GM19193 (cell line): ENCODE measurements around the gene SNX5.

ENCODE experiments used
- POLR2A ChIP-seq: IDR thresholded peaks from 4 replicates; pipeline ENCODE4 v1.6.1; 2011; ENCODE audit not compliant: insufficient read depth, insufficient read length; ENCODE audit errors: extremely low read depth

The SNX5 gene

DNA sequence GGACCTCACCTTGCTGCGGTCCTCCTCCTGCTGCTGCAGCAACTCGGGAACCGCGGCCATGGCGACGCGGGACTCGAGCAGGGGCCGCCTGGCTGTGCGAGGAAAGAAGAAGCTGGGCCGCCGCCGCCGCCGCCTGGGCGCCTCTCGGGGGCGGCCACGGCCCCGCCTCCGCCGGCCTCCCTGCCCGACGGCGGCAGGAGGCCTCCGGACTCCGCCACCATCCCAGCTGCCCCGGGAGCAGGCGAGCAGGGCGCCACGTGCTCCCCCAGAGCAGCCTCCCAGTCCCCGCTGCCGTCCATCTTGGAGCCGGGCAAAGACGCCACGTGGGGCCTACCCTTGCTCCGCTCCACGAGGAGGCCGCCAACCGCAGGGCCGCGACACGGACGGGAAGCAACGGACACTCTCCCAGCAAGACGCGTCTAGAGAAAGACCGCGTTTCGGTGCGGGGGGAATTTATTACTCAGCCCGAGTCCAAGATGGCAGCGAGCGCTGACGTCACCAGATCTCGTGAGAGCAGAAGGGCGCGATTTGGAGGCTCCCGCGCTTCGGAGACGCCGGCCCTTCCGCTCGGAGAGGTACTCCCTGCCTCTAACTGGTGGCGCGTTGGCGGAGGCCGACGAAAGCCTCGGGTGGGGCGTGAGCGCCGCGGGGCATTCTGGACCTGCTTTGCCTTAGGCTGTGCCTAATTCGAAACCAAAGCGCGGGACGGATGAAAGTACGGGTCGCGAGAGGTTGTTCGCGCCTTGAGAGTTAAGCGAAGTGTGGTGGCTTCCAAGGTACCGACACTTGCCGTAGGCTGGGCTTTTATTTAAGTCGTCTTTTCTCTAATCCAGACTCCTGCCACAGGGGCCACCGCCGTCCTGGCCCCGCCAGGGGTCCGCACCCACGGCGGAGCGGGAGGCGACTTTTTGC lies at the start of gene SNX5, which contains the start of gene MGME1:
TSS of gene SNX5 (minus strand) at position 429 of the 912 bp plus-strand sequence. CDS start at position 60, 369 bp downstream.
TSS of gene MGME1 (plus strand) at position 653 of the 912 bp plus-strand sequence. CDS start 842 bp downstream, outside the sequence.
- peak; percentile 98 for TF ChIP-seq POLR2A

DNA sequence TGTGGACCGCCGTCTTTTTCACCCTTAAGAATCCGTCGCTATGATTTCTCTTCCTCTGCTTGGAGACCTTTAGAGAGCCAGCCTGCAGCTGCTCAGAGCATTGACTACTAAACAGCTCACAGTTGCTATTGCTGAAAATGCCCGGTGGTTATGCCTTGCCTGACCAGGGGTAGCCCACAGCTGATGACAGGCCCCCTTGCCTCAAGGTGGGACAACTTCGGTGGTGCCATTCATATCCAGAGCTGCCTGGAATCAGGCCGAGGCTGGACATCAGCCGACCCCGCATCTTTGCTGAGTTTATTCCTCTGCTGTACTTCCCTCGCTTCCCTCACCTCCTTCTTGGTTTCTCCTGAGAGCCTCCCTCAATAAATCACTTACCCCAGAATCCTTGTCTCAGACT lies 49.5 kb upstream of the SNX5 start:
- TF ChIP-seq POLR2A, result no peak

DNA sequence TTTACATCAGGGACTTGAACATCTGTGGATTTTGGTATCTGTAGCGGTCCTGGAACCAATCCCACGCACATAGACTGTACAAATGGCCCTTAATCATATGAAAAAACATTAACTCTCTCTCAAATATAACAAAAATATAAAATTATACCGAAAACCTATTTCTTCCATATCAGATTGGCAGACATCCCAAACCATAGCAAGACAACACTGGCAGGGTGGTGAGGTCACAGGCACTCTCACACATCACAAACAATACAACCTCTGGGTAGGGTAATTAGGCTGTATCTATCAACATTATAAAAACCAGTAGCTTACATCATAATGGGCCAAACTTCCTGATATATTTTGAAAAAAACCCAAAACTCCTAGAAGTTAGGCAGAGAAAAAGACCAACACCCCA lies 48.2 kb upstream of the SNX5 start:
- TF ChIP-seq POLR2A, result no peak

DNA sequence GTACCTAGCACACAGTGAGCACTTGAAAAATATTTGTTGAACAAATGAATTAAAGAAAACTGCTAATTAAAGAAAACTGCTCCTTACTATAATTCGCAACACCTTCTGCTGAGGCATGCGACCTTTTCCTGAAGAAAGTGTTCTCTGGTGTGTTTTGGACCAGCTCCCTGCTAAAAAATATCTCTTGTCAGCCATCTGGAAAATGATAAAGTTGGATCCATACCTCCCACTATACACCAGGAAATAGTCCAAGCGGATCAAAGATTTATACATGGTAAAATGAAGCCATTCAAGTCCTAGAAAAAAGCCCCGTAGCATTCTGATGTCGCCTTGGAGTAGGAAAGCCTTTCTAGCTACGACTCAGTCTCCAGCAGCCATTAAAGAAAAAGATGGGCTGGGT lies 45.8 kb upstream of the SNX5 start:
- no peak for TF ChIP-seq POLR2A

DNA sequence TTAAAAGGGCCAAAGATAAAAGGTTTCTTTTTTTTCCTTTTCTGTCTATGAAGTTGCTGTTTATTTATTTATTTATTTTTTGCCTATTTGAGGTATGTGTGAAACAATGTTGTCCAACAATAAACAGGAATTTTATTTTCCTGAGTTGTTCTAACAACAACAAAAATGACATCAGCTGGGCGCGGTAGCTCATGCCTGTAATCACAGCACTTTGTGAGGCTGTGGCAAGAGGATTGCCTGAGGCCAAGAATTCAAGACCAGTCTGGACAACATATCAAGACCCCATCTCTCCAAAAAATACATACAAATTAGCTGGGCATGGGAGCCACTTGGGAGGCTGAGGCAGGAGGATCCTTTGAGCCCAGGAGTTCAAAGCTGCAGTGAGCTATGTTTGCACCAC lies 44.3 kb upstream of the SNX5 start:
- TF ChIP-seq POLR2A, result no peak

DNA sequence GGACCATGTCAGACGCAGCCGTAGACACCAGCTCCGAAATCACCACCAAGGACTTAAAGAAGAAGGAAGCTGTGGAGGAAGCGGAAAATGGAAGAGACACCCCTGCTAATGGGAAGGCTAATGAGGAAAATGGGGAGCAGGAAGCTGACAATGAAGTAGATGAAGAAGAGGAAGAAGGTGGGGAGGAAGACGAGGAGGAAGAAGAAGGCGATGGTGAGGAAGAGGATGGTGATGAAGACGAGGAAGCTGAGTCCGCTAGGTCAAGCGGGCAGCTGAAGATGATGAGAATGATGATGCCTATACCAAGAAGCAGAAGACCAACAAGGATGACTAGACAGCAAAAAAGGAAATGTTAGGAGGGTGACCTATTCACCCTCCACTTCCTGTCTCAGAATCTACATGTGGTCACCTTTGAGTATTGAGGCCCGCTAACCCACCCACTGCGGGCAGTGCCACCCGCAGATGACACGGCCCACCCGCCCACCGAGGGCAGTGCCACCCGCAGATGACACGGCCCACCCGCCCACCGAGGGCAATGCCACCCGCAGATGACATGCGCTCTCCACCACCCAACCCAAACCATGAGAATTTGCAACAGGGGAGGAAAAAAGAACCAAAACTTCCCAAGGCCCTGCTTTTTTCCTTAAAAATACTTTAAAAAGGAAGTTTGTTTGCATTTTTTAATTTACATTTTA lies 43.5 kb upstream of the SNX5 start:
- TF ChIP-seq POLR2A, result no peak

DNA sequence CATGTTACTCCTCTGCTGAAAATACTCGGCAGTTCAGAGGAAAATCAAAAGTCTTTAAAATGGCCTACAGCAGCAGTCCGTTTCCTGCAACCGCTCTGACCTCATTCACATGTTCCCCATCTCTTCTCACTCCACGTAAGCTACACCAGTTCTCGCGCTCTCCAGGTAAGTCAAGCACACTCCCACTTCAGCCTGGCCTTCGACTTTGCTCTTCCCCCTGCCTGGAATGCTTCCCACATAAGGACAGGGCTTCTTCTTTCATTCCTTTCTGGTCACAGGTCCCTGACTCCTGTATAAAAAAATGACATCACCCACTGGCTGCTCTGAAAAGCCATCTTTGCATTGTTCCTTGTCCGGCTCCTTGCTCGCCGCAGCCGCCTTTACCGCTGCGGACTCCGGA lies 42.9 kb upstream of the SNX5 start:
- no peak for TF ChIP-seq POLR2A

DNA sequence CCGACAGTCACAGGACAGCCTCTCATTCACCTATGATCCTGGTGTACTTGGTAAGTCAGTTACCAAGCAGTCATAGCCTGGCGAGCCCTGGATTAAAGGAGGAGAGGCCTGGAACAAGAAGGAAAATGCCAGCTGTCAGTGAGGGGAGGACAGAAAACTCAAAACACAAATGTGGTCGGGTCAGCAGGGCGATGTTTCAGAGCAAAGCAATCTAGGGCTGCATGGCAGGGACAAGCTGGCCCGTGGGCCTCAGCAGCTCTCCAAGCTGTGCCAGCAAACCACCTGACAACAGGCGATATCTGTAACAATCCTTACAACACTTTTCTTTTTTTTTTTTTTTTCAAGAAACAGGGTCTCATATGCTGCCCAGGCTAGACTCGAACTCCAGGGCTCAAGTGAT lies 40.5 kb upstream of the SNX5 start:
- TF ChIP-seq POLR2A, result no peak

DNA sequence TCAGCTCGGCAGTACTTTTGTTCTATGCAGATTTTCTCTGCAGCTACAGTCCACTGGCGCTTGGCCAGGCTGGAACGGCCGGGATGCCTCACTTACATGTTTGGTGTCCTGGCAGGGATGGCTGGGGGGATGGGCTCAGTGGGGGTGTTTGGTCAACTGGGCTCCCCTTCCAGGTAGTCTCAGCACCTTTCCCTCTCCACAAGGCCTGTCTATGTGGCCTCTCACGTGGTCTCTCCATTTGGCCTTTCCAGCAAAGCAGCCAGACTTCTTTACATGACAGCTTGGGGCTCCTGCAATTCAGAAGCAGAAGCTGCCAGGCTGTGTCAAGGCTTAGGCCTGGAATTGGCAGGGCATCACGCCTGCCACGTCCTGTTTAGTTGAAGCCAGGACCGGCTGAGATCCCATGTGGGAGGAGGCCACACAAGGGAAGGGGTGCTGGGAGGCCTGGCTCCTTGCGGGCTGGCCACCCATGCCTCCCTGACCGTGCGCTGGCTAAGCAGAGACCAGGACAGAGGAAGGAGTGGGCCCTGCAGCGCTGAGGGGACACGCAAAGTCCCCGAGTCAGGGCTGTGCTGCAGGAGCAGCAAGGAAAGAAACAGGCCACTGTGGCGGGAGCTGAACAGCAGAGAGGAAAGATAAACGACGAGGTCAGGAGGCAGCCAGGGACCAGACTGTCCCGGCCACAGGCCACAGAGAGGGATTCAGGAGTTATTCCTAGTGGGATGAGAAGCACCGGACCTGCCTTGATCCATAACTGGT lies 39.1 kb upstream of the SNX5 start:
- no peak for TF ChIP-seq POLR2A

DNA sequence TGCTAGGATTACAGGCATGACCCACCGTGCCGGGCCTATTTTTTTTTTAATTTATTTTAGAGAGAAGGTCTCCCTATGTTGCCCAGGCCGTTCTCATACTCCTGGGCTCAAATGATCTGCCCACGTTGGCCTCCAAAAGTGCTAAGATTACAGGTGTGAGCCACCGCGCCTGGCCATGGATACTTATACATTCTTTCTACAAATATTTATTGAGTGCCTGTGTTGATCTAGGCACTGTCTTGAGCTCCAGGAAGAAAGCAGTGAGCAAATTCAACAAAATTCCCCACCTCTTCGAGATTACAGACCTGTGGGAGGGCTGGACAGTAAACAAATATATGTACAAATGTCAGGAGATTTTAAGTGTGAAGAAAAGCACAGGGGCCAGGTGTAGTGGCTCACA lies 38.1 kb upstream of the SNX5 start:
- TF ChIP-seq POLR2A, result no peak

DNA sequence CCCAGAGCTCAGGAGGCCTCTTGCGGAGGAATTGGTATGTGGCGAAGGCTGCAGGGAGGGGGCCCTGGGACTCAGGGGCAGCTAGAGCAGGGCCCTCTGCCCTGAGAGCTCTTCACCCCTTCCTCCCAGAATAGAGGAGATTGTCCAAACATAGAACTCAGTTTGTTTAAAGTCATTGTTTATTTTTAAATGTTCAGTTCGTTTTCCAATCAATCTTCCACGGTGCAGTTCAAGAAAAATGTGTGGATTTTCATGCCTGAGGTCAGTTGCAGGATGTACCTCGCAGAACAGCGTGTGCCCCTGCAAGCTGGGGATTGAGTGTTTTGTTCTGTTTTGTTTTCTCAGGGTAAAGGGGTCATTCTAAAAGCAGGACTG lies 37.4 kb upstream of the SNX5 start:
- TF ChIP-seq POLR2A, result no peak

DNA sequence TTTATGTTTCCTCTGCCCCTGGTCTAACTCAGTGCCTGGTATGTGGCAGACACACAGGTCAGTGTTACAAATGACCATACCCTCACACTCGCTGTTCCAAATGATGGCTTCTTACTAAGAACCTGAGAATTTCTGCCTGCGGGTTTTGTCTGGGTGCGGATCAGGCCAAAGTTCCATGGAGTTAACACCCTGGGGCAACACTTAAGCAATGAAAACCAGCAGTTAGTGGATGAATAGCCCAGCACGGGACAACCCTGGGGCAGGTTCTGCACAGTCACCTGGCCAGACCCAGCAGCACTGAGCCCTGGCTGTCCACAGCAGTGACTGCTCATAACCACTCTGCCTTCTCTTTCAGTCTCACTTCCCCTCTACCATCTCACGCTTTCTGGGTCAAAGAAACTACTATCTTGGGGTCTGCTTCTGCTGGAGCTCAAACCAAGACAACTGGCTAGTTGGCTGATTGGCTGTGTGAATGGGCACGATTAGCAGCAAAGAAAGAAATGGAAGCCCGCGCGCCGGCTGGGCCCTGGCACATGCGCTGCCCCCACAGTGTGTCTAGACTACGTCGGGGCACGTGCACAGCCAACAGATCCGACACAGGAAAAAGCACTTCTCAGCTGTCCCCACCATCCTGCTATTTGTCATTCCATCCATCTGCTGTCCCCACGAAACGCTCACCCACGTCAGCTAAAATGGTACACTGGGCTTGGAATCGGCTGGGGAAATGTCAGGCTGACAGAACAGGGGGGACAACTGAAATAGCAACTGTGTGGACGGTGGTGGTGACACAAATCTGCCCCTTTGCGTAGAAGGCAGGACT lies 36.8 kb upstream of the SNX5 start:
- TF ChIP-seq POLR2A, result peak; percentile 42

DNA sequence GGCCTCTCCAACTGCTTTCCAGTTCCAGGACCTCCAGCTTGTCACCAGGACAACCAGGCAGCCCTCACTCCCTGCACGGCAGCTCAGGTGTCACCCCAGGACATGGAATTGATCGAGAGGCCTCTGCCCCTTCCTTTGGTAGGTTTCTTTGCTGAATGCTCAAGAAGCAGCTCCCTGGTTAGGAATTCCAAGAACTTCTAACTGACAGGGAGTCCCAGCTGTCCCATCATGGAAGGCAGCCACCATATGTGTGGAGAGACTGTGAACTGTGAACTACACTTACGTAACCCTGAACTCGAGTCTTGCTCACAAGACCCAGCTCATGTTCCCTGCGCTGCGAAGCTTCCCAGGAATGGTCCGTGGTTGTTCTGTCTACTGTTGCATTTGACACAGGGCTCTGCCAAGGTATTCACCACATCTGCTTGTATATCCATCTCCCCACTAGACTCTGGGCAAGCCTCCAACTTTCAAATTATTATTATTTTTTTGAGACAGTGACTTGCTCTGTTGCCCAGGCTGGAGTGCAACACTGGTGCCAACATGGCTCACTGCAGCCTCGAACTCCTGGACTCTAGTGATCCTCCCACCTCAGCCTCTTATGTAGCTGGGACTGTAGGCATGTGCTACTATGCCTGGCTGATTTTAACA lies 35.9 kb upstream of the SNX5 start:
- no peak for TF ChIP-seq POLR2A

DNA sequence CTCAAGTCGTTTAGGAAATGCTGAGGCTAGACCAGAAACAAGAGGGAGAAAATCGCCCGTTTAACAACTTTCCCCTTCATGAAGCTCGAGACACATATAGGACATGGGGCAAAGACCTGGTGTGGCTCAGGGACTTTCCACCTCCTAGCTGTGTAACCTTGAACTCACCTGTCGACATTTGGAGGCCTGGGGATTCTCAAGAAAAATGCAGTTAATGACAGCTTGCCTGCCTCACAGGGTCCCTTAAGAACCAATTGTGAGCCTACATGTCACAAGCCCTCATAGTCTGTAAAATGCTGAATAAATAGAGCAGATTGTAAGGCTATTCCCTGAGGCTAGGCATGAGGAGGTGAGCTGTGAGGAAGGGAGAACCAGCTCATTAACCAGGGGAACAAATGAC lies 35.3 kb upstream of the SNX5 start:
- TF ChIP-seq POLR2A, result no peak
